ENCODE results near the gene G2E3. TPM values are rescaled to one million over a fixed set of nuclear protein-coding genes. Genes with fewer than 3 reads are reported as not detected.

Gene G2E3
- total and polyA plus RNA-seq, 2 of the 4 experiments (the other 2 are of a cell fraction): 9.6 to 19.4 TPM

DNA sequence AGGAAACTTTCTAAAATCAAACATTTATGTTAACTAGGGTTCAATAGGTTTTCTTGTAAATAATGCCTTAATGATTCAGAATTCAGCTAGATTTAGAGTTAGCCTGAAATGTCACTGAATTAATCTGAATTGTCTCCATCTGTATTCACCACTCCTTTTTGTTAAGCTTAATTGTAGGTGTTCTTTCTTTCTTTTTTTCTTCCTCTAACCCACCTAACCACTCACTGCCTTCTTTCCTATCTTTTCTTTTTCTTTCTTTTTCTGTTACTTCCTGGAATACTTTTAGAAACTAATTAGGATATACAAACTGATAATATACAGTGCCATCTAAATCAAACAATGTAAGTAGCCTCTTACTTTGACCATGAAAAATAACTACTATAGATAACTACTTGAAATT is 29.9 kb downstream of the G2E3 start:
- Histone ChIP-seq H4K91ac (ENCODE audit: insufficient read depth, low read depth, low read length) (no peak overlapping the region), H3K4ac (ENCODE audit: low read depth, low read length) (no peak overlapping the region), H3K27me3 (ENCODE audit: control insufficient read depth, insufficient read depth, low read length) (no peaks in the 10 kb centered on the region), H4K5ac (ENCODE audit: low read depth, low read length) (no peak overlapping the region), H3K9ac (ENCODE audit: low read depth, low read length) (no peak overlapping the region), H2BK15ac (ENCODE audit: low read depth, low read length) (no peak overlapping the region), H3K27ac (ENCODE audit: insufficient read depth, low read length) (no peak overlapping the region), H4K20me1 (ENCODE audit: insufficient read depth, low read length) (no peaks in the 10 kb centered on the region), H2AFZ (replicated peaks; ENCODE audit: low read length, poor library complexity) (no peak overlapping the region), H3K79me1 (ENCODE audit: low read depth in 1 of 2, low read length in 2 of 2) (peaks cover 38% of the 10 kb centered on the region in 2 experiments), H3K23ac (ENCODE audit: low read depth, low read length) (no peak overlapping the region), H2AK9ac (replicated peaks; ENCODE audit: low read depth, low read length, poor library complexity) (no peak overlapping the region), H3K18ac (ENCODE audit: low read depth, low read length) (no peak overlapping the region), H2BK120ac (ENCODE audit: low read depth, low read length) (no peak overlapping the region), H3K9me3 (ENCODE audit: control insufficient read depth, insufficient read depth, low read length) (no peaks in the 10 kb centered on the region), H2AK5ac (ENCODE audit: low read depth, low read length) (no peak overlapping the region), H3K4me2 (ENCODE audit: low read depth, low read length) (peak overlapping the region; percentile 42; the same call in 1 of the 2 replicates), H3K4me1 (ENCODE audit: control insufficient read depth, insufficient read depth, low read length) (peaks cover 2% of the 10 kb centered on the region; the same call in 1 of the 2 replicates), H3K14ac (replicated peaks; ENCODE audit: low read depth, low read length) (no peak overlapping the region), H3K36me3 (ENCODE audit: control insufficient read depth, insufficient read depth, low read length) (peaks cover 2% of the 10 kb centered on the region; the same call in 1 of the 2 replicates), H4K8ac (ENCODE audit: low read depth in 2 of 2, low read length in 2 of 2) (no peak overlapping the region), H3K9me1 (ENCODE audit: insufficient read depth, low read length) (peaks cover 3% of the 10 kb centered on the region), H3K56ac (ENCODE audit: extremely low read depth, insufficient read depth, low read length) (no peak overlapping the region), H3K4me3 (ENCODE audit: insufficient read depth, low read depth, low read length) (no peak overlapping the region), H2BK5ac (ENCODE audit: low read depth, low read length, poor library complexity, severe bottlenecking) (no peak overlapping the region), H2BK20ac (ENCODE audit: low read depth, low read length) (no peak overlapping the region)
- dilution Hi-C loops (cut with HindIII; ENCODE audit: low sequenced_read_pairs, unreplicated experiment): no loop called here
- ChIA-PET POLR2A (ENCODE audit: unreplicated experiment) (no interaction called here), CTCF (interaction anchor here (0.6 to 1.1 kb wide), 3 partner anchors 12 to 123 kb away, joined by 3 to 5 read pairs (median 3); no protein-coding TSS in a partner anchor)
- no TSS peak for BruUV-seq (replicated peaks)
- in situ Hi-C loops (cut with MboI; ENCODE audit: low sequenced_read_pairs): no loop called here
- ATAC-seq (ENCODE audit: low read depth) (no peak), DNase-seq (no peak)
- intact Hi-C loops (cut with micrococcal nuclease): no loop called here
- no peak for TF ChIP-seq RCOR1 (IDR thresholded peaks at IDR 0.05; ENCODE audit: insufficient replicate concordance, low read length)

Measured in IMR-90 (cell line).